Embryonic facial prominence (tissue), 1 donor: Measurements from ENCODE around the gene RHBDL2.
"Not testable (repeated sequence)": the region's sequence is repeated elsewhere in the genome, so short reads cannot be mapped to it uniquely, and the experiment has no call there.

Experiments
- DNase-seq: peaks from one replicate; pipeline ENCODE4 v3.0.0-alpha.2; 2016; ENCODE audit errors: extremely low spot score

RHBDL2 gene

GRCh38 chr1:38875811-38876210 is 65.8 kb downstream of the RHBDL2 start:
- peak; percentile 4 for DNase-seq

GRCh38 chr1:38873027-38873969 is 68.3 kb downstream of the RHBDL2 start, which contains the start of gene MYCBP:
MYCBP (minus strand) TSS chr1:38873348; CDS start chr1:38873305, 43 bp downstream.
- DNase-seq, result peak; percentile 93

DNA sequence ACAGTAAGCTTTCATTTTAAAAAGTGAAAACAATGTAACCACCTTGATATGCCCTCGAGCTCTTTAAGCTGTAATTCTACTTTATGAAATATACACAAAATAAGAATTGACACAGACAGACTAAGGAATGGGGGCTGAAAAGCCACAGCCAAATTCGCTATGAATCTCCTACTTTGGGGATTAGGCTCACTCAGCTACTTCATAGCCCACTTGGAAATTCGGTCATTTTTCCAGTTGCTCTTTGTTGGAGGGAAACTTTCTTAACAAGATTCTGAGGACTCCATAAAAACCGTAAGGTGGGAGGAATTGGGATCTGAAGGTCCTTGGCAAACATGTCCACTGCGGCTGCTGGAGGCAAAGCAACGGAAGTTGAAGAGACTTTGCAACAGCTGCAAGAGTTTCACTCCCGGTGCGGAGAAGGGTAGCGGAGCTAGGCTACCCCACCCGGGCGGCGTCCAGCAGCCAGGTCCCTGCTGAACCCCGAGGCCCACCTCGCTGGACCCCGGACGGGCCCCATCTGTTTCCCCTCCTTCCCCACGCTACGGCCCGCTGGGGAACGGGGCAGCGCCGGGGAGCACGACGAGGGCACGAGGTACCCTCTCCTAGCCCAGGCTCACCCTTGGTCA is 69.1 kb downstream of the RHBDL2 start:
- peak; percentile 4 for DNase-seq

- DNase-seq, result peak; percentile 2
These were observed 70.6 kb downstream of the RHBDL2 start for GRCh38 chr1:38870996-38871395.

- no peak for DNase-seq
These were observed 74.4 kb downstream of the RHBDL2 start for GRCh38 chr1:38867208-38867607.

GRCh38 chr1:38865112-38865715 is 76.4 kb downstream of the RHBDL2 start:
- no peak for DNase-seq

- no peak for DNase-seq
These were observed 81.2 kb downstream of the RHBDL2 start for GRCh38 chr1:38860454-38860795.

DNA sequence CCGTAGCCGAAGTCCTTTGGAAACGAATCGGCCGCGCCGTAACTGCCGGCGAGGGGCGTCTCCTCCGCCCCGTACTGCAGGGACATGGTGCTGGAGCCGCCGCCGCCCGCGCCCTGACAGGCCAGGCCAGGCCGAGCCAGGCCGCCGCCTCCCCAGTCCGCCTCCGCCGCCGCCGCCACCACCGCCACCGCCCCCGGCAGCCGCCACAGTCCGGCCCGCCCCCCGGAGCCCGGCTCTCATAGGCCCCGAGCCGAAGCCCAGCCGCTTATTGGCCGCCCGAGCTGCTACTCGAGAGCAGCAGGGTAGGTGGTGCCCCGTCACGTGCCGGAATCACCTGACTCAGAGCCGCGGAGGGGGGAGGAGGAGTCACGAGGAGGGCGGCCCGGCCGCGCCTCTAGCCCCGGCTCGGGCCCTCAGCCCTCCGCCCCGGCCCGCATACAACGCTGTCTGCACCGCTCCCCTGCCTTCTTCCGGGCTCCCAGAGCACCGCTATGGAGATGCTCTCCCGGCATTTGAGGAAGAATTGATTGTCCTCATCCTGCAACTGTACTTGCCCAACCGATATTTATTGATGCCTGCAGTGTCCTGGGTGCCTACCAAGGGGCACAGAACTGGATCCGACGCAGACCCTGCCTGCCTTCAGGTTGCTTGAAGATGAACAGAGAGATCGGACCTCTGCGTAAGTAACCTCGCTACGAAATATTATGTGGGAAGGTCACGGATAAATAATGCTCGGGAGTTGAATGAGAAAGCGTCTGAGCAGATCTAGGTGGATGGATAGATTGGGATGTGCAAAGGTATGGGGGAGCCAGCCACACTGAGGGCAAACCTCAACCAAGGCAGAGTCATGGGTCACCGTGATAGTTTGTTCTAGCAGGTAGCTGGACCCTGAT is 81.8 kb downstream of the RHBDL2 start, which contains the start of gene RRAGC:
Gene RRAGC, minus strand, starts transcription at position 212 of the 893 bp plus-strand sequence. Its CDS starts 126 bp downstream, at position 86.
- peak; percentile 95 for DNase-seq

GRCh38 chr1:38858833-38859560 is 82.6 kb downstream of the RHBDL2 start:
- DNase-seq, result no peak

GRCh38 chr1:38852780-38853179 is 88.8 kb downstream of the RHBDL2 start:
- no peak for DNase-seq

DNA sequence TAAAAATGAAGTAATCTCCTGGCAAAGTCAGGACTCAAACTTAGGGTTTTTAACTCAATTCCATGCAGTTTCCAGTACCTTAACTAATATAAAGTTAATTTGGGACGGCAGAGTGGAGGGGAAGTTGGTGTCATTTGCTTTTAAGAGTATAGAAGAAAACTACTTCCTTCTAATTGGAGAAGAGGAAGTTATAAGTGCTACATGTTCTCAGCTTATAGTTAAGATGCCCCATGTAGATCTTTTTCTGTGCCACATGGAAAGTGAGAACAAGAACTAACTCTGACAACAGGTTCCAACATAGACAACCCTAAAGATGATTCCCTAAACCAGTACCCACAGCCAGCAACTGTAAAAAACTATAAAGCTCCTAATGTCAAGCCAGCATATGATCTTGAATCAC is 93.6 kb downstream of the RHBDL2 start:
- DNase-seq, result no peak

DNA sequence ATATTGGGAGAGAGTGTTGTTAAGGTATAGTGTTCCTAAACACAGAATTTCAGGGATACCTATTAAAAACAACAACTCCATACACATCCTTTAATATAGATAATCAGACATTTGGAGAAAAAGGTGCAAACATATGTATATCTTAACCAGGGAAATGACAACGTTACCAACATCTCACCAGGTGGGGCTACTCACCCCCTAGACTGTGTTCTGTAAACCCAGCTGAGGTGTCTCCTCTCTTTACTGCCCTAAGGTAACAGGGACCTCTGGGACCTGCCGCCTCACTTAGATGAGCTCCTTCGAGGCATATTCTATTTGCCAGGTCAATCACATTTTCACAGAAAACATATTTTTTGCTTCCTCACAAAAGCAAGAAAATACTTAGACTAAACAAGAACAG is 95.4 kb downstream of the RHBDL2 start:
- no peak for DNase-seq

GRCh38 chr1:38845088-38845487 is 96.5 kb downstream of the RHBDL2 start:
- DNase-seq, result not testable (repeated sequence)

DNA sequence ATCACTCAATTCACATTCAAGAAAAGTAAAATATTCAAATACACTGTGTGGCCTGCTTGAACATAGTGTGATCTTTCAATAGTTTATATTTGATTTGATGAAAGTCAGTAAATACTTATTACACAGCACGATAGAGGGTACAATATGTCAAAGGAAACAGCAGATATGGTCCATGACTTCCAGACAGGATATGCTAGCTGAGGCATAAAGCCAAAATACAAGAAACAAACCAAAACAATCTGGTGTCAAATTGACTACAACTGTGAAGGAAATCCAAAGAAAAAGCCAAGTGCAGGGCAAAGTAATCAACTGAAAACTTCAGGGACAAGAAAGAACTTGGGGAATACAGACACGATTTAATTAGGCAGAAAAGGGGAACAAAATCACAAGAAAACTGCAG is 101.3 kb downstream of the RHBDL2 start:
- DNase-seq, result no peak

GRCh38 chr1:38839363-38839762 is 102.3 kb downstream of the RHBDL2 start:
- DNase-seq, result no peak

GRCh38 chr1:38836316-38836715 is 105.3 kb downstream of the RHBDL2 start:
- DNase-seq, result not testable (repeated sequence)
